Gastrocnemius medialis (tissue), 4 donors: ENCODE data around the gene CLPSL1.

Source experiments
- POLR2A ChIP-seq, 2 donors: fragments of 450-650 bp; IDR thresholded peaks; one replicate each; pipeline ENCODE4 v1.6.1; 2017; ENCODE audit warnings: antibody characterized with exemption in 2 of 2, mild to moderate bottlenecking in 2 of 2, moderate library complexity in 2 of 2
- TF ChIP-seq, protein P1 (sequence below), 5 experiments: fragments of 450-650 bp in 3 of 5; fragments of 200-600 bp in 2 of 5; sonication (generic) in 2 of 5; IDR thresholded peaks in 4 of 5; conservative IDR thresholded peaks in 1 of 5; 1 replicate in 4 of 5; 2 replicates in 1 of 5; pipeline ENCODE4 v1.5.1; 2016 to 2019; ENCODE audit warnings: antibody characterized with exemption in 5 of 5, mild to moderate bottlenecking in 3 of 5, moderate library complexity in 3 of 5

DNA sequence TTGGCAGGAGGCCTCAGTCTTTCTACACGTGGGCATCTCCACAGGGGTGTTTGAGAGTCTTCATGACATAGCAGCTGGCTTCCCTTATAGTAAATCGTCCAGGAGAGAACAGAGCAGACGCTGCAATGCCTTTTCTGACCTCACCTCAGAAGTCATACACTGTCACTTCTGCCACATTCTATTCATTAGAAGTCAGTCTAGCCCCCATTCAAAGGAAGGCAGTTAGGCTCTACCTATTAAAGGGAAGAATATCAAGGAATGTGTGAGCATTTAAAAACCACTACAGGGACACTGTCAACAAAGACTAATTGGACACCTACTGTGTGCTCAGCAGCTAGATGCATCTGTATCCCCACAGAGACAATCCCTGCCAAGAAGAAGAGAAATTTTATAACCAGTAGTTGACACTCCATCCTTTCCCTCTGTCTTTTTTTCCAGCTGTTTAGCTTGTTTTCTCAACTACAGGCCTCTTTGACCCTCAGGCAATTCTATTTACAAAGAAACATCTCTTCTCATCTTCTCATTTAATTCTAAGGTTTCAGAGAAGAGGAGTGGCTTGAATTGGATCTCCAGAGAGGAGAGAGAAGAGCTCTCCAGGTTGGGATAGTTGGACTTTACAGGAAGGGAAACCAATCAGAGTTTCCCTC, 25.4 kb upstream of the CLPSL1 start:
- no peak for TF ChIP-seq POLR2A (IDR thresholded peaks at IDR 0.05)
- TF ChIP-seq, protein P1, sequence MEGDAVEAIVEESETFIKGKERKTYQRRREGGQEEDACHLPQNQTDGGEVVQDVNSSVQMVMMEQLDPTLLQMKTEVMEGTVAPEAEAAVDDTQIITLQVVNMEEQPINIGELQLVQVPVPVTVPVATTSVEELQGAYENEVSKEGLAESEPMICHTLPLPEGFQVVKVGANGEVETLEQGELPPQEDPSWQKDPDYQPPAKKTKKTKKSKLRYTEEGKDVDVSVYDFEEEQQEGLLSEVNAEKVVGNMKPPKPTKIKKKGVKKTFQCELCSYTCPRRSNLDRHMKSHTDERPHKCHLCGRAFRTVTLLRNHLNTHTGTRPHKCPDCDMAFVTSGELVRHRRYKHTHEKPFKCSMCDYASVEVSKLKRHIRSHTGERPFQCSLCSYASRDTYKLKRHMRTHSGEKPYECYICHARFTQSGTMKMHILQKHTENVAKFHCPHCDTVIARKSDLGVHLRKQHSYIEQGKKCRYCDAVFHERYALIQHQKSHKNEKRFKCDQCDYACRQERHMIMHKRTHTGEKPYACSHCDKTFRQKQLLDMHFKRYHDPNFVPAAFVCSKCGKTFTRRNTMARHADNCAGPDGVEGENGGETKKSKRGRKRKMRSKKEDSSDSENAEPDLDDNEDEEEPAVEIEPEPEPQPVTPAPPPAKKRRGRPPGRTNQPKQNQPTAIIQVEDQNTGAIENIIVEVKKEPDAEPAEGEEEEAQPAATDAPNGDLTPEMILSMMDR (IDR thresholded peaks at IDR 0.05 in 4 of 5, conservative IDR thresholded peaks at IDR 0.05 in 1 of 5) = no peak
